WTC11 (cell line): ENCODE data around the gene SELENOI.

Experiments used
- EMX1 ChIP-seq: fragments of 250-450 bp; sonication (Bioruptor Pico); IDR thresholded peaks from 2 replicates; pipeline ENCODE4 v1.8.0; 2021; ENCODE audit warnings: mild to moderate bottlenecking
- FOXJ3 ChIP-seq: sonication (generic); formaldehyde crosslinking; IDR thresholded peaks from 2 replicates; pipeline ENCODE4 v1.9.0; 2021; ENCODE audit warnings: missing genetic modification reagents, mild to moderate bottlenecking, borderline replicate concordance
- NR1H2 ChIP-seq: sonication (generic); formaldehyde crosslinking; IDR thresholded peaks from 2 replicates; pipeline ENCODE4 v1.9.0; 2021; ENCODE audit warnings: mild to moderate bottlenecking, moderate library complexity, missing genetic modification reagents
- SP1 ChIP-seq: sonication (generic); formaldehyde crosslinking; conservative IDR thresholded peaks from 2 replicates; pipeline ENCODE4 v1.8.1; 2022; ENCODE audit warnings: missing genetic modification reagents
- ZNF263 ChIP-seq: sonication (generic); formaldehyde crosslinking; IDR thresholded peaks from 2 replicates; pipeline ENCODE4 v1.8.1; 2022; ENCODE audit warnings: low read depth, mild to moderate bottlenecking, moderate library complexity, missing genetic modification reagents
- ZNF317 ChIP-seq: sonication (generic); formaldehyde crosslinking; IDR thresholded peaks from 2 replicates; pipeline ENCODE4 v1.8.1; 2023; ENCODE audit warnings: low read depth, mild to moderate bottlenecking, moderate library complexity, missing genetic modification reagents, borderline replicate concordance
- TF ChIP-seq, protein P1 (sequence below): sonication (generic); formaldehyde crosslinking; IDR thresholded peaks from 2 replicates; pipeline ENCODE4 v1.8.0; 2023; ENCODE audit warnings: mild to moderate bottlenecking, missing genetic modification reagents
- TF ChIP-seq, protein P2 (sequence below): fragments of 200-600 bp; IDR thresholded peaks from 2 replicates; pipeline ENCODE4 v1.8.0; 2022; ENCODE audit warnings: antibody characterized with exemption
- TF ChIP-seq, protein P3 (sequence below): sonication (generic); formaldehyde crosslinking; IDR thresholded peaks from 2 replicates; pipeline ENCODE4 v1.8.0; 2022; ENCODE audit warnings: mild to moderate bottlenecking, missing genetic modification reagents
- TF ChIP-seq, protein P4 (sequence below): sonication (generic); formaldehyde crosslinking; conservative IDR thresholded peaks from 2 replicates; pipeline ENCODE4 v1.8.1; 2022; ENCODE audit warnings: mild to moderate bottlenecking, missing genetic modification reagents

DNA sequence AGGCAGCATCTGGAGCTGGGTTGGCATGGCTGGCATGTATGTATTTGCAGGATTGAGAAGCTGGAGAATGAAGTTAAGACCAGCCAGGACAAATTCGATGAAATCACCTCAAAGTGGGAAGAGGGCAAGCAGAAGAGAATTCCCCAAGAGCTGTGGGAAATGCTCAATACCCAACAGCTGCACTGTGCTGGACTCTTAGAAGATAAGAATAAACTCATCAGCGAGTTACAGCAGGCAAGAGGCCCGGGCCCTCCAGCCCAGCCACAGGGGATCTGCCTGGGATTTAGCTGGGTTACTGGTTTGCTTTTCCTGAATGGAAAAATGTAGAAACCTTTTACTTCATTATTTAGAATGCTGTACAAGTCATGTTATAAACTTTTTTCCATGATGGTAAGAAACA, 78.3 kb downstream of the SELENOI start:
- no peak for TF ChIP-seq SP1 (CRISPR knock-in tag)
- TF ChIP-seq, protein P1, sequence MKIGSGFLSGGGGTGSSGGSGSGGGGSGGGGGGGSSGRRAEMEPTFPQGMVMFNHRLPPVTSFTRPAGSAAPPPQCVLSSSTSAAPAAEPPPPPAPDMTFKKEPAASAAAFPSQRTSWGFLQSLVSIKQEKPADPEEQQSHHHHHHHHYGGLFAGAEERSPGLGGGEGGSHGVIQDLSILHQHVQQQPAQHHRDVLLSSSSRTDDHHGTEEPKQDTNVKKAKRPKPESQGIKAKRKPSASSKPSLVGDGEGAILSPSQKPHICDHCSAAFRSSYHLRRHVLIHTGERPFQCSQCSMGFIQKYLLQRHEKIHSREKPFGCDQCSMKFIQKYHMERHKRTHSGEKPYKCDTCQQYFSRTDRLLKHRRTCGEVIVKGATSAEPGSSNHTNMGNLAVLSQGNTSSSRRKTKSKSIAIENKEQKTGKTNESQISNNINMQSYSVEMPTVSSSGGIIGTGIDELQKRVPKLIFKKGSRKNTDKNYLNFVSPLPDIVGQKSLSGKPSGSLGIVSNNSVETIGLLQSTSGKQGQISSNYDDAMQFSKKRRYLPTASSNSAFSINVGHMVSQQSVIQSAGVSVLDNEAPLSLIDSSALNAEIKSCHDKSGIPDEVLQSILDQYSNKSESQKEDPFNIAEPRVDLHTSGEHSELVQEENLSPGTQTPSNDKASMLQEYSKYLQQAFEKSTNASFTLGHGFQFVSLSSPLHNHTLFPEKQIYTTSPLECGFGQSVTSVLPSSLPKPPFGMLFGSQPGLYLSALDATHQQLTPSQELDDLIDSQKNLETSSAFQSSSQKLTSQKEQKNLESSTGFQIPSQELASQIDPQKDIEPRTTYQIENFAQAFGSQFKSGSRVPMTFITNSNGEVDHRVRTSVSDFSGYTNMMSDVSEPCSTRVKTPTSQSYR: no peak
- TF ChIP-seq, protein P2, sequence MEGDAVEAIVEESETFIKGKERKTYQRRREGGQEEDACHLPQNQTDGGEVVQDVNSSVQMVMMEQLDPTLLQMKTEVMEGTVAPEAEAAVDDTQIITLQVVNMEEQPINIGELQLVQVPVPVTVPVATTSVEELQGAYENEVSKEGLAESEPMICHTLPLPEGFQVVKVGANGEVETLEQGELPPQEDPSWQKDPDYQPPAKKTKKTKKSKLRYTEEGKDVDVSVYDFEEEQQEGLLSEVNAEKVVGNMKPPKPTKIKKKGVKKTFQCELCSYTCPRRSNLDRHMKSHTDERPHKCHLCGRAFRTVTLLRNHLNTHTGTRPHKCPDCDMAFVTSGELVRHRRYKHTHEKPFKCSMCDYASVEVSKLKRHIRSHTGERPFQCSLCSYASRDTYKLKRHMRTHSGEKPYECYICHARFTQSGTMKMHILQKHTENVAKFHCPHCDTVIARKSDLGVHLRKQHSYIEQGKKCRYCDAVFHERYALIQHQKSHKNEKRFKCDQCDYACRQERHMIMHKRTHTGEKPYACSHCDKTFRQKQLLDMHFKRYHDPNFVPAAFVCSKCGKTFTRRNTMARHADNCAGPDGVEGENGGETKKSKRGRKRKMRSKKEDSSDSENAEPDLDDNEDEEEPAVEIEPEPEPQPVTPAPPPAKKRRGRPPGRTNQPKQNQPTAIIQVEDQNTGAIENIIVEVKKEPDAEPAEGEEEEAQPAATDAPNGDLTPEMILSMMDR: no peak
- TF ChIP-seq NR1H2 (CRISPR knock-in tag): no peak
- TF ChIP-seq EMX1 (CRISPR knock-in tag): no peak
- no peak for TF ChIP-seq ZNF263
- no peak for TF ChIP-seq FOXJ3 (CRISPR knock-in tag)
- TF ChIP-seq, protein P3, sequence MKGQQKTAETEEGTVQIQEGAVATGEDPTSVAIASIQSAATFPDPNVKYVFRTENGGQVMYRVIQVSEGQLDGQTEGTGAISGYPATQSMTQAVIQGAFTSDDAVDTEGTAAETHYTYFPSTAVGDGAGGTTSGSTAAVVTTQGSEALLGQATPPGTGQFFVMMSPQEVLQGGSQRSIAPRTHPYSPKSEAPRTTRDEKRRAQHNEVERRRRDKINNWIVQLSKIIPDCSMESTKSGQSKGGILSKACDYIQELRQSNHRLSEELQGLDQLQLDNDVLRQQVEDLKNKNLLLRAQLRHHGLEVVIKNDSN (CRISPR knock-in tag): no peak
- TF ChIP-seq ZNF317 (CRISPR knock-in tag): no peak
- TF ChIP-seq, protein P4, sequence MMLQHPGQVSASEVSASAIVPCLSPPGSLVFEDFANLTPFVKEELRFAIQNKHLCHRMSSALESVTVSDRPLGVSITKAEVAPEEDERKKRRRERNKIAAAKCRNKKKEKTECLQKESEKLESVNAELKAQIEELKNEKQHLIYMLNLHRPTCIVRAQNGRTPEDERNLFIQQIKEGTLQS (CRISPR knock-in tag): no peak
